Activated CD4-positive, CD25-positive, alpha-beta regulatory T cell treated with anti-CD3 and anti-CD28 coated beads, Interleukin-2, amount 50 U/mL, for 16 hours (primary cell): ENCODE results near the gene CYP2E1.
"Not testable (repeated sequence)": the region's sequence is repeated elsewhere in the genome, so short reads cannot be mapped to it uniquely, and the experiment has no call there.

Source experiments
- DNase-seq: peaks from one replicate; pipeline ENCODE4 v3.0.0-alpha.2; 2020; ENCODE audit warnings: low read depth, low spot score

Gene CYP2E1

GRCh38 chr10:133569801-133570200 is 42.6 kb downstream of the CYP2E1 start:
- DNase-seq, result not testable (repeated sequence)

GRCh38 chr10:133572055-133572454 is 44.9 kb downstream of the CYP2E1 start:
- DNase-seq, result not testable (repeated sequence)

- not testable (repeated sequence) for DNase-seq
Measured at GRCh38 chr10:133573460-133573859, 46.3 kb downstream of the CYP2E1 start.

- DNase-seq, result not testable (repeated sequence)
Measured at GRCh38 chr10:133577037-133577436, 49.9 kb downstream of the CYP2E1 start.
